HepG2 (cell line): ENCODE results near the gene TCEANC. TPM values are rescaled to one million over a fixed set of nuclear protein-coding genes. Genes with fewer than 3 reads are reported as not detected.

ENCODE experiments used
- ATRX ChIP-seq: sonication (generic); formaldehyde crosslinking; IDR thresholded peaks from 2 replicates; pipeline ENCODE4 v1.4.0; 2020; ENCODE audit warnings: missing genetic modification reagents, borderline replicate concordance
- BRF2 ChIP-seq: sonication (generic); formaldehyde crosslinking; IDR thresholded peaks from 2 replicates; pipeline ENCODE4 v1.8.1; 2022; ENCODE audit warnings: mild to moderate bottlenecking, missing genetic modification reagents
- CTCF ChIP-seq: sonication (generic); formaldehyde crosslinking; IDR thresholded peaks from 2 replicates; pipeline ENCODE4 v1.5.0; 2020; ENCODE audit warnings: mild to moderate bottlenecking, missing genetic modification reagents, moderate library complexity
- ELK4 ChIP-seq: sonication (generic); formaldehyde crosslinking; IDR thresholded peaks from 2 replicates; pipeline ENCODE4 v1.9.0; 2021; ENCODE audit warnings: missing genetic modification reagents, borderline replicate concordance
- HMG20A ChIP-seq: IDR thresholded peaks from 2 replicates; pipeline ENCODE4 v1.6.1; 2016; ENCODE audit warnings: borderline replicate concordance
- IRF9 ChIP-seq: sonication (generic); formaldehyde crosslinking; IDR thresholded peaks from 2 replicates; pipeline ENCODE4 v1.8.0; 2022; ENCODE audit warnings: missing genetic modification reagents, mild to moderate bottlenecking, borderline replicate concordance
- RFXANK ChIP-seq: IDR thresholded peaks from 2 replicates; pipeline ENCODE4 v1.6.1; 2016
- ZBTB40 ChIP-seq, 2 experiments: fragments of 450-650 bp in 1 of 2; sonication (generic) in 1 of 2; formaldehyde crosslinking in 1 of 2; IDR thresholded peaks; 2 replicates each; pipeline versions ENCODE4 v1.6.1 to v1.8.0; 2016 to 2022; ENCODE audit warnings: antibody characterized with exemption in 1 of 2, mild to moderate bottlenecking in 1 of 2, missing genetic modification reagents in 1 of 2
- ZNF253 ChIP-seq: sonication (generic); formaldehyde crosslinking; IDR thresholded peaks from 2 replicates; pipeline ENCODE4 v1.8.0; 2022; ENCODE audit warnings: mild to moderate bottlenecking, missing genetic modification reagents, borderline replicate concordance
- ZNF362 ChIP-seq: sonication (generic); formaldehyde crosslinking; IDR thresholded peaks from 2 replicates; pipeline ENCODE4 v1.4.0; 2020; ENCODE audit warnings: missing genetic modification reagents, mild to moderate bottlenecking, borderline replicate concordance
- ZNF678 ChIP-seq: sonication (generic); formaldehyde crosslinking; IDR thresholded peaks from 2 replicates; pipeline ENCODE4 v1.4.0; 2020; ENCODE audit warnings: mild to moderate bottlenecking, missing genetic modification reagents
- ZSCAN12 ChIP-seq: sonication (generic); formaldehyde crosslinking; IDR thresholded peaks from 2 replicates; pipeline ENCODE4 v1.9.0; 2021; ENCODE audit warnings: mild to moderate bottlenecking, missing genetic modification reagents
- polyA plus RNA-seq, 8 experiments: library from polyadenylated mRNA; depleted of rRNA in 3 of 8; stranded (reverse) in 7 of 8; unstranded in 1 of 8; fragments of >200 nt; fragmentation: Illumina TruSeq in 4 of 8; extraction: Trizol in 4 of 8; gene quantifications; 2 replicates each; pipeline versions ENCODE4 v1.2.1 to v1.2.3, GENCODE V29; 2011 to 2016; ENCODE audit warnings: low read depth in 4 of 8, missing spikeins in 1 of 8, mixed read lengths in 1 of 8; ENCODE audit not compliant: insufficient read depth in 1 of 8
- total RNA-seq, 5 experiments: library from RNA; depleted of rRNA; stranded (reverse); fragments of >200 nt; fragmentation: Illumina TruSeq; extraction: Trizol; gene quantifications; 2 replicates each; pipeline ENCODE4 v1.2.3, GENCODE V29; 2016; ENCODE audit warnings: low read depth in 1 of 5

Gene TCEANC
- total and polyA plus RNA-seq, 2 of the 13 experiments (the other 11 are each of a cell fraction or from before 2014, with no cell fraction given): 0.51 to 0.97 TPM

- TF ChIP-seq ATRX (CRISPR knock-in tag) (no peak), RFXANK (no peak), ZSCAN12 (CRISPR knock-in tag) (no peak), IRF9 (CRISPR knock-in tag) (no peak), HMG20A (CRISPR knock-in tag) (no peak), BRF2 (CRISPR knock-in tag) (no peak), ZBTB40 (IDR thresholded peaks at IDR 0.05) (no peak), ZBTB40 (CRISPR knock-in tag; IDR thresholded peaks at IDR 0.05) (no peak), CTCF (CRISPR knock-in tag) (no peak), ZNF362 (CRISPR knock-in tag) (no peak), ZNF253 (no peak), ELK4 (no peak), ZNF678 (CRISPR knock-in tag) (no peak)
Measured at GRCh38 chrX:13652850-13653693, at the start of gene TCEANC (continued).
